ENCODE measurements around the gene NASP.
A peak's percentile ranks its signal among the peaks of the same experiment; 100 is the strongest.

GRCh38 chr1:45550401-45551351 is 33.2 kb upstream of the NASP start, which contains the start of gene AKR1A1:
- TF ChIP-seq CTCF (IDR thresholded peaks at IDR 0.05 in 8 of 11, conservative IDR thresholded peaks at IDR 0.05 in 3 of 11) (peak in 4 of 11 experiments; percentile 14 to 52 (median 26)), POLR2A (IDR thresholded peaks at IDR 0.05) (no peak)

Measured in spleen (tissue), 7 donors.